GM23338 (cell line): ENCODE data around the gene TRAIP. TPM values are rescaled to one million over a fixed set of nuclear protein-coding genes. Genes with fewer than 3 reads are reported as not detected.
A peak's percentile ranks its signal among the peaks of the same experiment; 100 is the strongest.
"Not testable (repeated sequence)": the region's sequence is repeated elsewhere in the genome, so short reads cannot be mapped to it uniquely, and the experiment has no call there.

Source experiments
- ATAC-seq: fragments of 200-7000 bp; cut with Tn5 transposase; 3 replicates; pipeline ENCODE4 v1.9.1; 2020
- DNase-seq: peaks from one replicate; pipeline ENCODE4 v3.0.0-alpha.2; 2015; ENCODE audit warnings: low spot score
- H2AFZ ChIP-seq: fragments of 200-600 bp; sonication (generic); 2 replicates; pipeline ENCODE4 v1.8.0; 2016; ENCODE audit warnings: antibody characterized with exemption, mild to moderate bottlenecking, moderate library complexity
- H3F3A ChIP-seq: fragments of 200-600 bp; sonication (generic); replicated peaks from 2 replicates; pipeline ENCODE4 v1.8.0; 2017; ENCODE audit warnings: antibody characterized with exemption, mixed run types, low read depth
- H3K27ac ChIP-seq: fragments of 200-600 bp; sonication (generic); 2 replicates; pipeline ENCODE4 v1.6.1; 2016; ENCODE audit warnings: low read depth
- H3K27me3 ChIP-seq: fragments of 200-600 bp; sonication (generic); 2 replicates; pipeline ENCODE4 v1.8.0; 2016; ENCODE audit warnings: mild to moderate bottlenecking, mixed run types, moderate library complexity; ENCODE audit not compliant: insufficient read depth
- H3K36me3 ChIP-seq: fragments of 200-600 bp; sonication (generic); 2 replicates; pipeline ENCODE4 v1.8.0; 2016; ENCODE audit warnings: mild to moderate bottlenecking; ENCODE audit not compliant: insufficient read depth
- H3K4me1 ChIP-seq: fragments of 200-600 bp; sonication (generic); 2 replicates; pipeline ENCODE4 v1.8.0; 2016; ENCODE audit warnings: mild to moderate bottlenecking, moderate library complexity; ENCODE audit not compliant: insufficient read depth
- H3K4me2 ChIP-seq: fragments of 200-600 bp; sonication (generic); 2 replicates; pipeline ENCODE4 v1.7.1; 2017; ENCODE audit warnings: mixed run types
- H3K4me3 ChIP-seq: fragments of 200-600 bp; sonication (generic); 2 replicates; pipeline ENCODE4 v1.6.1; 2016; ENCODE audit warnings: mixed run types
- H3K79me2 ChIP-seq: fragments of 200-600 bp; sonication (generic); replicated peaks from 2 replicates; pipeline ENCODE4 v1.8.0; 2017; ENCODE audit warnings: mild to moderate bottlenecking; ENCODE audit not compliant: insufficient read depth
- H3K9me2 ChIP-seq: fragments of 200-600 bp; sonication (generic); 2 replicates; pipeline ENCODE4 v1.8.0; 2017; ENCODE audit not compliant: insufficient read depth
- H4K20me1 ChIP-seq: fragments of 200-600 bp; sonication (generic); replicated peaks from 2 replicates; pipeline ENCODE4 v1.8.0; 2017; ENCODE audit warnings: mild to moderate bottlenecking; ENCODE audit not compliant: insufficient read depth
- H3K27ac Mint-ChIP-seq: 2 replicates; pipeline ENCODE4 v1.8.0; 2020; ENCODE audit warnings: inconsistent platforms, mild to moderate bottlenecking, moderate library complexity, mixed read lengths
- H3K27me3 Mint-ChIP-seq: 3 replicates; pipeline ENCODE4 v1.8.0; 2022; ENCODE audit warnings: low read depth, mild to moderate bottlenecking, moderate library complexity, mixed read lengths, inconsistent platforms; ENCODE audit not compliant: insufficient read depth, poor library complexity
- H3K36me3 Mint-ChIP-seq: 3 replicates; pipeline ENCODE4 v1.8.0; 2021; ENCODE audit warnings: low read depth, mild to moderate bottlenecking, inconsistent platforms, moderate library complexity, mixed read lengths
- H3K4me1 Mint-ChIP-seq: 3 replicates; pipeline ENCODE4 v1.8.0; 2020; ENCODE audit warnings: mild to moderate bottlenecking, inconsistent platforms, mixed read lengths
- H3K4me3 Mint-ChIP-seq: 3 replicates; pipeline ENCODE4 v1.8.0; 2021; ENCODE audit warnings: moderate library complexity, mild to moderate bottlenecking, inconsistent platforms, mixed read lengths
- H3K9me3 Mint-ChIP-seq: 3 replicates; pipeline ENCODE4 v1.8.0; 2020; ENCODE audit warnings: moderate library complexity, mild to moderate bottlenecking, inconsistent platforms, mixed read lengths
- CREB1 ChIP-seq: fragments of 250-450 bp; sonication (Bioruptor Pico); IDR thresholded peaks from 2 replicates; pipeline ENCODE4 v1.5.0; 2020; ENCODE audit warnings: low read depth, mild to moderate bottlenecking, moderate library complexity
- EZH2 ChIP-seq: fragments of 200-600 bp; sonication (generic); IDR thresholded peaks from one replicate; pipeline ENCODE4 v1.8.0; 2017; ENCODE audit warnings: antibody characterized with exemption, mild to moderate bottlenecking, low read depth; ENCODE audit not compliant: unreplicated experiment
- EZH2phosphoT487 ChIP-seq: fragments of 200-600 bp; sonication (generic); IDR thresholded peaks from one replicate; pipeline ENCODE4 v1.8.1; 2018; ENCODE audit warnings: antibody characterized with exemption; ENCODE audit not compliant: unreplicated experiment
- JUNB ChIP-seq: IDR thresholded peaks from one replicate; pipeline ENCODE4 v1.6.1; 2016; ENCODE audit warnings: antibody characterized with exemption; ENCODE audit not compliant: unreplicated experiment
- NANOG ChIP-seq: IDR thresholded peaks from 2 replicates; pipeline ENCODE4 v1.6.1; 2016; ENCODE audit warnings: antibody characterized with exemption, borderline replicate concordance
- POLR2AphosphoS5 ChIP-seq: IDR thresholded peaks from 2 replicates; pipeline ENCODE4 v1.6.1; 2016; ENCODE audit warnings: antibody characterized with exemption, low read depth
- STAT1 ChIP-seq: IDR thresholded peaks from one replicate; pipeline ENCODE4 v1.6.1; 2016; ENCODE audit warnings: antibody characterized with exemption; ENCODE audit not compliant: unreplicated experiment
- ZNF114 ChIP-seq: fragments of 250-450 bp; sonication (Bioruptor Pico); IDR thresholded peaks from 2 replicates; pipeline ENCODE4 v1.5.0; 2020; ENCODE audit warnings: mild to moderate bottlenecking, moderate library complexity
- ZNF331 ChIP-seq: fragments of 250-450 bp; sonication (Bioruptor Pico); IDR thresholded peaks from 2 replicates; pipeline ENCODE4 v1.5.0; 2020; ENCODE audit warnings: low read depth, mild to moderate bottlenecking, moderate library complexity
- long read RNA-seq: library from polyadenylated mRNA; unstranded; transcript quantifications from one replicate; pipeline ENCODE4 v2.0.0, GENCODE V29; 2020; ENCODE audit not compliant: unreplicated experiment
- polyA plus RNA-seq: library from polyadenylated mRNA; unstranded; fragments of >200 nt; fragmentation: Nextera tagmentation; extraction: Ambion mirVana; gene quantifications from 2 replicates; pipeline ENCODE4 v1.2.1, GENCODE V29; 2016
- total RNA-seq: library from RNA; depleted of rRNA; stranded (reverse); fragments of >200 nt; shearing (Covaris generic); gene quantifications from 2 replicates; pipeline ENCODE4 v1.2.3, GENCODE V29; 2014; rRNA removed
- TF ChIP-seq, protein P1 (sequence below): IDR thresholded peaks from 2 replicates; pipeline ENCODE4 v1.6.1; 2016; ENCODE audit warnings: antibody characterized with exemption
- TF ChIP-seq, protein P2 (sequence below), 2 experiments: fragments of 200-600 bp in 1 of 2; sonication (generic) in 1 of 2; conservative IDR thresholded peaks; 2 replicates each; pipeline versions ENCODE4 v1.5.1 to v1.6.1; 2016 to 2017; ENCODE audit warnings: antibody characterized with exemption in 2 of 2, low read depth in 2 of 2, mild to moderate bottlenecking in 2 of 2, moderate library complexity in 1 of 2
- TF ChIP-seq, protein P3 (sequence below): IDR thresholded peaks from one replicate; pipeline ENCODE4 v1.6.1; 2018; ENCODE audit warnings: antibody characterized with exemption; ENCODE audit not compliant: unreplicated experiment

Gene TRAIP, protein sequence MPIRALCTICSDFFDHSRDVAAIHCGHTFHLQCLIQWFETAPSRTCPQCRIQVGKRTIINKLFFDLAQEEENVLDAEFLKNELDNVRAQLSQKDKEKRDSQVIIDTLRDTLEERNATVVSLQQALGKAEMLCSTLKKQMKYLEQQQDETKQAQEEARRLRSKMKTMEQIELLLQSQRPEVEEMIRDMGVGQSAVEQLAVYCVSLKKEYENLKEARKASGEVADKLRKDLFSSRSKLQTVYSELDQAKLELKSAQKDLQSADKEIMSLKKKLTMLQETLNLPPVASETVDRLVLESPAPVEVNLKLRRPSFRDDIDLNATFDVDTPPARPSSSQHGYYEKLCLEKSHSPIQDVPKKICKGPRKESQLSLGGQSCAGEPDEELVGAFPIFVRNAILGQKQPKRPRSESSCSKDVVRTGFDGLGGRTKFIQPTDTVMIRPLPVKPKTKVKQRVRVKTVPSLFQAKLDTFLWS
- total RNA-seq, result 13.4 and 15.3 TPM in 2 replicates
- 16.6 and 19.5 TPM in 2 replicates for polyA plus RNA-seq
- long read RNA-seq, transcript TRAIP-201 (15 exons, 2,028 nt), result major isoform, 18 of 19 reads
- long read RNA-seq, partial matches to known transcripts, result 0 of 19 reads
- long read RNA-seq, other reads (novel, unspliced or antisense), result 1 of 19 reads

DNA sequence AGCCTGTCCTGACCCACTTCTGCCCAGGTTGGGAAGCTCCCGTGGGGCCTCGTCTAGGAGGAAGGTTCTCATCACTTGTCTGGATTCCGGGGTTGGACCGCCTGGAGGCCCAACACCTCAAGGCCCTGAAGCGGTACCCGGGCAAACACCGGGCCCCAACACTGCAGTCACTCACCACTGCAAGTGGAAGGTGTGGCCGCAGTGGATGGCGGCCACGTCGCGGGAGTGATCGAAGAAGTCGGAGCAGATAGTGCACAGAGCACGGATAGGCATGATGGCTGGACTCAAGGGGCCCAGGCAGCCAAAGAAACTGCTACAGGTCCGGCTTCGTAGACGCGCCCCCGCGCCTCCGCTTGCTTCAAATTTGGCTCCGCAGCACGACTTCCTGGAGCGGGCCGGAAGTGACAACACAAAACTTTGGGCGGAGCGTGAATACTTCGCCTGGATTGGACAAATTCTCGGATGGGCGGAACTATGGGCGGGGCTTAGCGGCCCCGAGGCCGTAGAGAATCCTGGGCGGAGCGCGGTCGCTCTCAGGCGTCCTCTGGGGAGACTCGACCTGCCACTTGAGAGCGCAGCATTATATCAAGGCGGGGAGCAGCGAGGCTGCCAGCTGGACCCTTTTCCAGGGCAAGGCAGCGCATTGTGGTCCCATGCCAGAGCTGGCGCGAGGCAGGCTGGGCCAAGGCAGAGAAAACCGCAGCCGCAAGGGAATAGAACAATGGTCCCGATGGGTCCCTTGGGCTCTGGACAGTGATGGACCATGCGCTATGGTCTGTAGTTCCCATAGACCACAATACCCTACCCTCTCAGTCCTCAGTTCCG, at the start of gene TRAIP:
Gene TRAIP (minus strand): TSS at position 384 of the 825 bp plus-strand sequence. CDS start 111 bp downstream, at position 273.
- H3K27ac ChIP-seq, result peak within 1 kb of the TSS; percentile 17; the same call in 1 of the 2 replicates
- H3K4me3 Mint-ChIP-seq, result peak within 1 kb of the TSS; percentile 96
- TF ChIP-seq CREB1, result peak; percentile 88
- no peak for TF ChIP-seq JUNB
- TF ChIP-seq ZNF331 (CRISPR knock-in tag), result no peak
- TF ChIP-seq POLR2AphosphoS5, result peak; percentile 89
- no peak for TF ChIP-seq EZH2
- TF ChIP-seq, protein P1, sequence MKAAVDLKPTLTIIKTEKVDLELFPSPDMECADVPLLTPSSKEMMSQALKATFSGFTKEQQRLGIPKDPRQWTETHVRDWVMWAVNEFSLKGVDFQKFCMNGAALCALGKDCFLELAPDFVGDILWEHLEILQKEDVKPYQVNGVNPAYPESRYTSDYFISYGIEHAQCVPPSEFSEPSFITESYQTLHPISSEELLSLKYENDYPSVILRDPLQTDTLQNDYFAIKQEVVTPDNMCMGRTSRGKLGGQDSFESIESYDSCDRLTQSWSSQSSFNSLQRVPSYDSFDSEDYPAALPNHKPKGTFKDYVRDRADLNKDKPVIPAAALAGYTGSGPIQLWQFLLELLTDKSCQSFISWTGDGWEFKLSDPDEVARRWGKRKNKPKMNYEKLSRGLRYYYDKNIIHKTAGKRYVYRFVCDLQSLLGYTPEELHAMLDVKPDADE, result peak; percentile 54; the same call in 1 of the 2 replicates
- TF ChIP-seq, protein P2, sequence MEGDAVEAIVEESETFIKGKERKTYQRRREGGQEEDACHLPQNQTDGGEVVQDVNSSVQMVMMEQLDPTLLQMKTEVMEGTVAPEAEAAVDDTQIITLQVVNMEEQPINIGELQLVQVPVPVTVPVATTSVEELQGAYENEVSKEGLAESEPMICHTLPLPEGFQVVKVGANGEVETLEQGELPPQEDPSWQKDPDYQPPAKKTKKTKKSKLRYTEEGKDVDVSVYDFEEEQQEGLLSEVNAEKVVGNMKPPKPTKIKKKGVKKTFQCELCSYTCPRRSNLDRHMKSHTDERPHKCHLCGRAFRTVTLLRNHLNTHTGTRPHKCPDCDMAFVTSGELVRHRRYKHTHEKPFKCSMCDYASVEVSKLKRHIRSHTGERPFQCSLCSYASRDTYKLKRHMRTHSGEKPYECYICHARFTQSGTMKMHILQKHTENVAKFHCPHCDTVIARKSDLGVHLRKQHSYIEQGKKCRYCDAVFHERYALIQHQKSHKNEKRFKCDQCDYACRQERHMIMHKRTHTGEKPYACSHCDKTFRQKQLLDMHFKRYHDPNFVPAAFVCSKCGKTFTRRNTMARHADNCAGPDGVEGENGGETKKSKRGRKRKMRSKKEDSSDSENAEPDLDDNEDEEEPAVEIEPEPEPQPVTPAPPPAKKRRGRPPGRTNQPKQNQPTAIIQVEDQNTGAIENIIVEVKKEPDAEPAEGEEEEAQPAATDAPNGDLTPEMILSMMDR (conservative IDR thresholded peaks at IDR 0.05; ENCODE audit: low read depth in 2 of 2), result 0 out of 4 replicates have a peak, but pooled peaks of 1 of the 2 experiments have one; percentile 9
- no peak for TF ChIP-seq NANOG
- TF ChIP-seq, protein P3, sequence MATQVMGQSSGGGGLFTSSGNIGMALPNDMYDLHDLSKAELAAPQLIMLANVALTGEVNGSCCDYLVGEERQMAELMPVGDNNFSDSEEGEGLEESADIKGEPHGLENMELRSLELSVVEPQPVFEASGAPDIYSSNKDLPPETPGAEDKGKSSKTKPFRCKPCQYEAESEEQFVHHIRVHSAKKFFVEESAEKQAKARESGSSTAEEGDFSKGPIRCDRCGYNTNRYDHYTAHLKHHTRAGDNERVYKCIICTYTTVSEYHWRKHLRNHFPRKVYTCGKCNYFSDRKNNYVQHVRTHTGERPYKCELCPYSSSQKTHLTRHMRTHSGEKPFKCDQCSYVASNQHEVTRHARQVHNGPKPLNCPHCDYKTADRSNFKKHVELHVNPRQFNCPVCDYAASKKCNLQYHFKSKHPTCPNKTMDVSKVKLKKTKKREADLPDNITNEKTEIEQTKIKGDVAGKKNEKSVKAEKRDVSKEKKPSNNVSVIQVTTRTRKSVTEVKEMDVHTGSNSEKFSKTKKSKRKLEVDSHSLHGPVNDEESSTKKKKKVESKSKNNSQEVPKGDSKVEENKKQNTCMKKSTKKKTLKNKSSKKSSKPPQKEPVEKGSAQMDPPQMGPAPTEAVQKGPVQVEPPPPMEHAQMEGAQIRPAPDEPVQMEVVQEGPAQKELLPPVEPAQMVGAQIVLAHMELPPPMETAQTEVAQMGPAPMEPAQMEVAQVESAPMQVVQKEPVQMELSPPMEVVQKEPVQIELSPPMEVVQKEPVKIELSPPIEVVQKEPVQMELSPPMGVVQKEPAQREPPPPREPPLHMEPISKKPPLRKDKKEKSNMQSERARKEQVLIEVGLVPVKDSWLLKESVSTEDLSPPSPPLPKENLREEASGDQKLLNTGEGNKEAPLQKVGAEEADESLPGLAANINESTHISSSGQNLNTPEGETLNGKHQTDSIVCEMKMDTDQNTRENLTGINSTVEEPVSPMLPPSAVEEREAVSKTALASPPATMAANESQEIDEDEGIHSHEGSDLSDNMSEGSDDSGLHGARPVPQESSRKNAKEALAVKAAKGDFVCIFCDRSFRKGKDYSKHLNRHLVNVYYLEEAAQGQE, result no peak
- no peak for TF ChIP-seq STAT1
- TF ChIP-seq EZH2phosphoT487, result no peak
- TF ChIP-seq ZNF114 (CRISPR knock-in tag), result no peak

DNA sequence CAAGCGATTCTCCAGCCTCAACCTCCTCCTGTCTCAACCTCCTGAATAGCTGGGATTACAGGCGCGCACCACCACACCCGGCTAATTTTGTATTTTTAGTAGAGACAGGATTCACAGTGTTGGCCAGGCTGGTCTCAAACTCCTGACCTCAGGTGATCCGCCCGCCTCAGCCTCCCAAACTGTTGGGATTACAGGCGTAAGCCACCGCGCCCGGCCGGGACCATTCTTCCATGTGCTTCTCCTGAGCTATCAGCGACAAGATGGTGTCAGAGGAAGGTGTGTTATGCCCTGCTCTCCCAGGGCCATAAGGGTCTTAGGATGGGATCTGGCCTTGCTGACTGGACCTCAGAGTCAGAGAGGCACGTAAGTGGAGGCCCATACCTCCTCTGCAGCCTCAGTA, 48.1 kb upstream of the TRAIP start:
- H4K20me1 ChIP-seq, DNase-seq, H3K36me3 ChIP-seq, H3K79me2 ChIP-seq, H3F3A ChIP-seq, H3K36me3 Mint-ChIP-seq, H2AFZ ChIP-seq, H3K9me3 Mint-ChIP-seq, H3K9me2 ChIP-seq, ATAC-seq, H3K27me3 ChIP-seq, H3K27ac Mint-ChIP-seq: not testable (repeated sequence)
- Mint-ChIP-seq H3K4me3 (peak overlapping the region; percentile 69), H3K27me3 (peaks cover 21% of the 10 kb centered on the region), H3K4me1 (peaks cover 34% of the 10 kb centered on the region)
- Histone ChIP-seq H3K4me1 (peaks cover 27% of the 10 kb centered on the region), H3K4me2 (peak overlapping the region; percentile 70), H3K27ac (peak overlapping the region; percentile 91), H3K4me3 (peak overlapping the region; percentile 49)

More for the DNA sequence above, at the start of gene TRAIP:
- Histone ChIP-seq H3K27me3 (no peaks in the 10 kb centered on the region), H2AFZ (peak within 1 kb of the TSS; percentile 69), H3K4me3 (peak within 1 kb of the TSS; percentile 81), H3F3A (peaks cover 7% of the 10 kb centered on the region; the same call in 1 of the 2 replicates), H3K9me2 (no peaks in the 10 kb centered on the region), H3K4me1 (peaks cover 4% of the 10 kb centered on the region; the same call in 1 of the 2 replicates), H3K4me2 (peak within 1 kb of the TSS; percentile 84), H3K79me2 (peaks cover 18% of the 10 kb centered on the region), H4K20me1 (no peaks in the 10 kb centered on the region), H3K36me3 (0 out of 2 replicates have a peak, but pooled peaks cover 4% of the 10 kb centered on the region)
- peak; percentile 99 for DNase-seq
- Mint-ChIP-seq H3K27me3 (peaks cover 8% of the 10 kb centered on the region), H3K9me3 (no peaks in the 10 kb centered on the region; the same call in 2 of the 3 replicates), H3K36me3 (peaks cover 24% of the 10 kb centered on the region), H3K4me1 (peaks cover 7% of the 10 kb centered on the region; the same call in 2 of the 3 replicates), H3K27ac (peak within 1 kb of the TSS; percentile 94)
- ATAC-seq, result peak; percentile 97
